Inferior parietal cortex (tissue), 1 donor: ENCODE data around the gene FAM210B.
"Not testable (repeated sequence)": the region's sequence is repeated elsewhere in the genome, so short reads cannot be mapped to it uniquely, and the experiment has no call there.

Experiments
- DNase-seq: peaks from one replicate; pipeline ENCODE4 v3.0.0-alpha.2; 2016; ENCODE audit errors: extremely low spot score

Gene FAM210B

GRCh38 chr20:56392132-56392880 is 33.5 kb downstream of the FAM210B start, which contains the start of the genes AURKA and CSTF1:
AURKA (minus strand) TSS chr20:56392215; CDS start chr20:56388197, 4,018 bp downstream.
CSTF1 (plus strand) TSS chr20:56392645; CDS start chr20:56395553, 2,908 bp downstream.
- DNase-seq = peak; percentile 100

GRCh38 chr20:56392881-56393482 is 34.2 kb downstream of the FAM210B start:
- DNase-seq = no peak

DNA sequence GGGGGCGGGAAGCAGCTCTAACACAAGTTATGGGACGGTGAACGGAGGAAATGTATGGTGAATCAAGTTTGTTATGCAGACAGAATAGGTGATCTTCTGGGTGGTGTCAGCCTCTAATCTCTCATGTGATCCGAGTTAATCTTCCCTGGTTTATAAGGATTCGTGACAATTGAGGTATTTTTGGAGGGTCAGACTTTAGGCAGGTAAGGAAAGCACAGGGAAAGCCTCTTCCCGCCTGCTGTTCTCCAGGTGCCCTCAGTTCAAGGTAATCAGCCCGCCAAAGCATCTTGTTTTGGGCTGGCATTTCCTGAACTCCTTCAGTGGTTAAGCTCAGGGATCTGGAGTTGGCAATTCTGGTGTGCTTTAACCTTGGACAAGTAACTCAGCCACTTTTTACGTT is 34.9 kb downstream of the FAM210B start:
- DNase-seq = no peak

DNA sequence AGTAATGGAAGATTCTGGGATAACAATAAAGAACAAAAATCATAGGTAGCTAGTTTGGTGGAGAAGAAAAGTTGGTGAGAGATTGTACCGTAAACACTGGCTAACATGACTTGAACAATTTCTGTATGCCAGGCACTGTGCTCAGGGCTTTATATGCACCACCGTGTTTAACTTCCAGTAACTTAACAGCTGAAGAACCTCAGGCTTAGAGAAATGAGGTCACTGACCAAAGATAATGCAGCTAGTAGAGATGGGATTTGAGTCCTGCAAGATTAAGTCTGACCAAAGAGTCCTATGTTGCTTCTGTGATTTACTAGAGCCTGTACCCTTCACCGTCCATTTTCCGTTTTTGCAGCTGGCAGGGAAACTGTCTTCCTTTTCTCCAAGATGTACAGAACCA is 36.4 kb downstream of the FAM210B start:
- no peak for DNase-seq

- peak; percentile 85 for DNase-seq
These were observed 41.3 kb downstream of the FAM210B start for GRCh38 chr20:56400001-56400640.

DNA sequence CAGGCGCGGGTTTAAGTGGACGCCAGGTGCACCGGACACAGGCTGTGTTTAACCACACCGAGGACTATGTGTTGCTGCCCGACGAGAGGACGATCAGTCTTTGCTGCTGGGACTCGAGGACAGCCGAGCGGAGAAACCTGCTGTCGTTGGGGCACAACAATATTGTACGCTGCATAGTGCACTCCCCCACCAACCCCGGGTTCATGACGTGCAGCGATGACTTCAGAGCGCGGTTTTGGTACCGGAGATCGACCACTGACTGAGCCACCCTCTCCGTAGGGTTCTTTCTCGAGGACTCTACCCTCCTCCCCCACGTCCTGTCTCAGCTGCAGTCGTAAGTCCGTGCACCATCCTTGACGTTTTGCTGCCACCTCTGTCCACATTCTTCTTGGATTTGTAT is 44.7 kb downstream of the FAM210B start:
- no peak for DNase-seq

DNA sequence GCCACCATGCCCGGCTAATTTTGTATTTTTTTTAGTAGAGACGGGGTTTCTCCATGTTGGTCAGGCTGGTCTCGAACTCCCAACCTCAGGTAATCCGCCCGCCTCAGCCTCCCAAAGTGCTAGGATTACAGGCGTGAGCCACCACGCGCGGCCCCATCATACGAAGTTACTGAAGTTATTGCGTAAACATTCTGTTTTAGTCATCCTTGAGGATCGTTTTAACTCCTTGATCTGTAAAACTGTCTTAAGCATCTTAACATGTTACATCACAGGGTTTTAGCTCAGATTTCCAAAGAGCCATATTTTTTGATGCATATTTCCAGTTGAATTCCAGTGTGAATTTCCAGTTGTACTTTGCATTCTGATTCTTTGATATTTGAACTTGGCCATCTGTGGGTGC is 46.6 kb downstream of the FAM210B start:
- not testable (repeated sequence) for DNase-seq

DNA sequence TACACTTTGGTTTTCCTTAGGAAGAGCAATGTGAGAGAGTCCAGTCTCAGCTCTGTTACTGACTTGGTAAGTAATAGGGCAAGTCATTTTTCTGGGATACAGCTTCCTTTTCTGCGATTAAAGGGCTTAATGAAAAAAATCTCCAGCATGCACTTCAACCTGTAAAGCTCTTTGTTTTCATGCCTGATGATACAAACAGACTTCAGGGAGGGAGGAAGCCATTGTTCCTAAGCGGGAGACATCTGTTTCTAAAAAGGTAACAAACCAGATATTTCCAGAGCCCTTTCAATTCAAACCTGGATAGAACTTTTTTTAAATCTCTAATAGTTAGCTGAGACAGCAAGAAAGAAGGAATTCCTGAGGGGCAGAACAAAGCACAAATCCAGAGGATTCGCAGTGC is 48.1 kb downstream of the FAM210B start:
- no peak for DNase-seq

GRCh38 chr20:56409521-56409920 is 50.7 kb downstream of the FAM210B start:
- DNase-seq = no peak

GRCh38 chr20:56409956-56410355 is 51.2 kb downstream of the FAM210B start:
- DNase-seq = no peak

DNA sequence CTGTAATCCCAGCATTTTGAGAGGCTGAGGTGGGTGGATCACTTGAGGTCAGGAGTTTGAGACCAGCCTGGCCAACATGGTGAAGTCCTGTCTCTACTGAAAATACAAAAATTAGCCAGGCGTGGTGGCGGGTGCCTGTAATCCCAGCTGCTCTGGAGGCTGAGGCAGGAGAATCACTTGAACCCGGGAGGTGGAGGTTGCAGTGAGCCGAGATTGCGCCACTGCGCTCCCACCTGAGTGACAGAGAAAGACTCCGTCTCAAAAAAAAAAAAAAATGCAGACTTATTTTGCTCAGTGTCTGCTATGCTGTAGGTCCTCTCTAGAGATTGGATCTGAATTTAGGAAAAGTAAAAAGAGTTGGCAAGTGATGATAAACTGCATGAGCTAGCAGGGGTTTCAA is 52.5 kb downstream of the FAM210B start:
- not testable (repeated sequence) for DNase-seq

- DNase-seq = peak; percentile 53
These were observed 53.1 kb downstream of the FAM210B start, which contains the start of gene CASS4 for GRCh38 chr20:56411759-56412472. CASS4 (plus strand) TSS chr20:56412260; CDS start chr20:56412459, 199 bp downstream.

GRCh38 chr20:56412473-56412790 is 53.7 kb downstream of the FAM210B start:
- DNase-seq = no peak

GRCh38 chr20:56412949-56413348 is 54.2 kb downstream of the FAM210B start:
- no peak for DNase-seq

GRCh38 chr20:56414842-56415765 is 56.3 kb downstream of the FAM210B start:
- DNase-seq = no peak

- DNase-seq = no peak
These were observed 58.6 kb downstream of the FAM210B start for GRCh38 chr20:56417402-56417801.

GRCh38 chr20:56417911-56418310 is 59.1 kb downstream of the FAM210B start:
- no peak for DNase-seq
